ENCODE data around the gene RMDN3.

DNA sequence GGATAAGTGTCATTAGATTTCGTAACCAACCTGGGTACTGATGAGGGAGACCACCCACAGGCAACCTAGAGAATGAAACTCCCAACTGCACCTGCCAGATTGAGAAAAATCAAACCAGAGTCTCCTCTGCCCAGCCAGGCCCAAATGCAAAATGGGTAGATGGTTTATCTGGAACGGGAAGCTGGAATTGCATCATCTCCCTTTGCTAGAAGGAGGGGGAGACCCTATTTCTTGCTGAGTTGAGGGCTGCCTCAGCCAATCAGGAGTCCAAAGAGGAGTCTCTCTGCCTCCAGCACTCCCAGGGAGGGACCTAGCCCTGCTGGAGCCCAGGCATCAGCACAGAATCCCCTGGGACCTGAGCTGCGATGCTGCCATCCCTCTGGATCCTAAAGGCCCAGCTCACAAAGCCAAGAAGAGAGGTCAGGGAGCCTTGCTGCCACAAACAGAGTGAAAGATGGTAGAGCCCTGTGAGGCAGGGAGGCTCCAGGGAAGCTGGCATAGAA lies 8.1 kb downstream of the RMDN3 start:
- TF ChIP-seq, protein P1, sequence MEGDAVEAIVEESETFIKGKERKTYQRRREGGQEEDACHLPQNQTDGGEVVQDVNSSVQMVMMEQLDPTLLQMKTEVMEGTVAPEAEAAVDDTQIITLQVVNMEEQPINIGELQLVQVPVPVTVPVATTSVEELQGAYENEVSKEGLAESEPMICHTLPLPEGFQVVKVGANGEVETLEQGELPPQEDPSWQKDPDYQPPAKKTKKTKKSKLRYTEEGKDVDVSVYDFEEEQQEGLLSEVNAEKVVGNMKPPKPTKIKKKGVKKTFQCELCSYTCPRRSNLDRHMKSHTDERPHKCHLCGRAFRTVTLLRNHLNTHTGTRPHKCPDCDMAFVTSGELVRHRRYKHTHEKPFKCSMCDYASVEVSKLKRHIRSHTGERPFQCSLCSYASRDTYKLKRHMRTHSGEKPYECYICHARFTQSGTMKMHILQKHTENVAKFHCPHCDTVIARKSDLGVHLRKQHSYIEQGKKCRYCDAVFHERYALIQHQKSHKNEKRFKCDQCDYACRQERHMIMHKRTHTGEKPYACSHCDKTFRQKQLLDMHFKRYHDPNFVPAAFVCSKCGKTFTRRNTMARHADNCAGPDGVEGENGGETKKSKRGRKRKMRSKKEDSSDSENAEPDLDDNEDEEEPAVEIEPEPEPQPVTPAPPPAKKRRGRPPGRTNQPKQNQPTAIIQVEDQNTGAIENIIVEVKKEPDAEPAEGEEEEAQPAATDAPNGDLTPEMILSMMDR (IDR thresholded peaks at IDR 0.05; ENCODE audit: borderline replicate concordance, extremely low read depth, low read length, poor library complexity, severe bottlenecking), result no peak
- no peak for TF ChIP-seq EZH2 (IDR thresholded peaks at IDR 0.05; ENCODE audit: borderline replicate concordance, low read depth, low read length, severe bottlenecking)
